Measurements from ENCODE around the gene SPSB1. TPM values are rescaled to one million over a fixed set of nuclear protein-coding genes. Genes with fewer than 3 reads are reported as not detected.

The SPSB1 gene
- polyA plus RNA-seq, 1 donor from 2014 or later: 1.4 TPM

DNA sequence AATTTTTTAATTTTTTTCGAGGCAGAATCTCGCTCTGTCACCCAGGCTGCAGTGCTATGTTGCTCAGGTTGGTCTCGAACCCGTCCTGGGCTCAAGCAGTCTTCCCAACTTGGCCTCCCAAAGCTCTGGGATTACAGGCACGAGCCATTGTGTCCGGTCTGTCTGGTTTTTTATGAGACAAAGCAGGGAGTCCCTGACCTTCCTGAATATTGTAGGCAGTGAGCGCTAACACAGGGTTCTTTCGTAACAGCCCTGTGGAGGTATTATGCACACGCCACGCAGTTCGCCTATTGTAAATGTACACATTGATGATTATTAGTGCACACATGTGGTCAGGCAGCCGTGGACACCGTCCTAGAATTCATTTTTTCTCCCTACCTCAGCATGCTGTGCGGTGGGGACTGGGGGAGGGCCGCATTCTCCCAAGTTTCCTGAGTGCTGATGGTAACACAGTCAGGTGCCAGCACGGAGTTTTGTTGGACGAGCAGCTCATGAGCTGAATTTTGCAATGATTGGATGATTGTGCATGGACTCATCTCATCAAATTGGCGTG, 19.6 kb downstream of the SPSB1 start (continued):
- TF ChIP-seq, protein P1, sequence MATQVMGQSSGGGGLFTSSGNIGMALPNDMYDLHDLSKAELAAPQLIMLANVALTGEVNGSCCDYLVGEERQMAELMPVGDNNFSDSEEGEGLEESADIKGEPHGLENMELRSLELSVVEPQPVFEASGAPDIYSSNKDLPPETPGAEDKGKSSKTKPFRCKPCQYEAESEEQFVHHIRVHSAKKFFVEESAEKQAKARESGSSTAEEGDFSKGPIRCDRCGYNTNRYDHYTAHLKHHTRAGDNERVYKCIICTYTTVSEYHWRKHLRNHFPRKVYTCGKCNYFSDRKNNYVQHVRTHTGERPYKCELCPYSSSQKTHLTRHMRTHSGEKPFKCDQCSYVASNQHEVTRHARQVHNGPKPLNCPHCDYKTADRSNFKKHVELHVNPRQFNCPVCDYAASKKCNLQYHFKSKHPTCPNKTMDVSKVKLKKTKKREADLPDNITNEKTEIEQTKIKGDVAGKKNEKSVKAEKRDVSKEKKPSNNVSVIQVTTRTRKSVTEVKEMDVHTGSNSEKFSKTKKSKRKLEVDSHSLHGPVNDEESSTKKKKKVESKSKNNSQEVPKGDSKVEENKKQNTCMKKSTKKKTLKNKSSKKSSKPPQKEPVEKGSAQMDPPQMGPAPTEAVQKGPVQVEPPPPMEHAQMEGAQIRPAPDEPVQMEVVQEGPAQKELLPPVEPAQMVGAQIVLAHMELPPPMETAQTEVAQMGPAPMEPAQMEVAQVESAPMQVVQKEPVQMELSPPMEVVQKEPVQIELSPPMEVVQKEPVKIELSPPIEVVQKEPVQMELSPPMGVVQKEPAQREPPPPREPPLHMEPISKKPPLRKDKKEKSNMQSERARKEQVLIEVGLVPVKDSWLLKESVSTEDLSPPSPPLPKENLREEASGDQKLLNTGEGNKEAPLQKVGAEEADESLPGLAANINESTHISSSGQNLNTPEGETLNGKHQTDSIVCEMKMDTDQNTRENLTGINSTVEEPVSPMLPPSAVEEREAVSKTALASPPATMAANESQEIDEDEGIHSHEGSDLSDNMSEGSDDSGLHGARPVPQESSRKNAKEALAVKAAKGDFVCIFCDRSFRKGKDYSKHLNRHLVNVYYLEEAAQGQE (IDR thresholded peaks at IDR 0.05; ENCODE audit: borderline replicate concordance): no peak

DNA sequence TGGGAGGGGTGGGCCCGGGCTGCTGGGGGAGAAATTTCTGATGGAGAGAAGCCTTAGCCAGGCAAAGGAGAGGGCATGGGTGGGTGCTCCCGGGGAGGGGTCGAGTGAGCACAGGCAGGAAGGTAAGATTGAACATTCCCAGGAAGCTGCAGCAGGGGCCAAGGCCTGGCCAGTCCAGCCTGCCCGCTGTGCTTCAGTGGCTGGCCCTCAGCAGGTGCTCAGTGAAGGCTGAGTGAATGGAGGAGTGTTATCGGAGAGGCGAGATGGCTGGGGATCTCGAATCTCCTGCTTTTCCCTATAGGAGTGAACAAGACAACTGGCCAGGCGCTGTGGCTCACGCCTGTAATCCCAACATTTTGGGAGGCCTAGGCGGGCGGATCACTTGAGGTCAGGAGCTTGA, 20.9 kb downstream of the SPSB1 start:
- Histone ChIP-seq H3K27me3 (ENCODE audit: insufficient read depth, low read depth, low read length) (no peaks in the 10 kb centered on the region), H4K20me1 (ENCODE audit: insufficient read depth) (no peaks in the 10 kb centered on the region), H3F3A (ENCODE audit: insufficient read depth, low read length, poor library complexity, severe bottlenecking) (no peaks in the 10 kb centered on the region), H3K9me2 (ENCODE audit: insufficient read depth, low read length) (no peaks in the 10 kb centered on the region), H3K9ac (ENCODE audit: low read length) (no peak overlapping the region), H3K4me3 (ENCODE audit: low read length) (no peak overlapping the region), H3K27ac (ENCODE audit: low read length) (no peak overlapping the region), H3K36me3 (ENCODE audit: insufficient read depth, low read length) (no peaks in the 10 kb centered on the region), H2AFZ (ENCODE audit: low read depth, low read length) (no peak overlapping the region), H3K4me2 (ENCODE audit: low read length) (no peak overlapping the region), H3K79me2 (replicated peaks; ENCODE audit: insufficient read depth, low read length) (no peaks in the 10 kb centered on the region), H3K9me3 (ENCODE audit: low read length) (no peaks in the 10 kb centered on the region)
- TF ChIP-seq EZH2 (IDR thresholded peaks at IDR 0.05; ENCODE audit: borderline replicate concordance, insufficient read depth, low read length, poor library complexity, severe bottlenecking) (no peak), RAD21 (conservative IDR thresholded peaks at IDR 0.05) (no peak), EP300 (conservative IDR thresholded peaks at IDR 0.05; ENCODE audit: poor library complexity, severe bottlenecking) (no peak), POLR2AphosphoS5 (IDR thresholded peaks at IDR 0.05) (no peak)
- TF ChIP-seq, protein P1 (IDR thresholded peaks at IDR 0.05; ENCODE audit: borderline replicate concordance): no peak

DNA sequence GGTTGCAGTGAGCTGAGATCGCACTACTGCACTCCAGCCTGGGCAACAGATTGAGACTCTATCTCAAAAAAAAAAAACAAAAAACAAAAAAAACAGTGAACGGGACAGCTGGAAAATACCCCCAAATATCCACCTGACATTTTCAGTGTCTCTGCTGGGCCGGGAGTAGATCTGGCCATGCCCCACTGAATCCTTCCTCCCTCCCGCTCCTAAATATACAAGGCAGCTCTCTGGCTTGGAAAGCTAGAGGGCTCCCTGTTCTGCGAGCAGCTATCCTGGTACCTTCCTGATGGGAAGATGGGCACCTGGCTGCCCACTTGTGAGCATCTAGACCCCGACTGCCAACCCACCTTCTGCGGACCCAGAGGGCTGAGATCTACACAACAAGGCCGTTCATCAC, 21.4 kb downstream of the SPSB1 start:
- H3K9me2 ChIP-seq (ENCODE audit: insufficient read depth, low read length): no peaks in the 10 kb centered on the region
- H3F3A ChIP-seq (ENCODE audit: insufficient read depth, low read length, poor library complexity, severe bottlenecking): no peaks in the 10 kb centered on the region
- no peak for TF ChIP-seq RAD21 (conservative IDR thresholded peaks at IDR 0.05)
- TF ChIP-seq POLR2AphosphoS5 (IDR thresholded peaks at IDR 0.05): no peak
- TF ChIP-seq, protein P2, sequence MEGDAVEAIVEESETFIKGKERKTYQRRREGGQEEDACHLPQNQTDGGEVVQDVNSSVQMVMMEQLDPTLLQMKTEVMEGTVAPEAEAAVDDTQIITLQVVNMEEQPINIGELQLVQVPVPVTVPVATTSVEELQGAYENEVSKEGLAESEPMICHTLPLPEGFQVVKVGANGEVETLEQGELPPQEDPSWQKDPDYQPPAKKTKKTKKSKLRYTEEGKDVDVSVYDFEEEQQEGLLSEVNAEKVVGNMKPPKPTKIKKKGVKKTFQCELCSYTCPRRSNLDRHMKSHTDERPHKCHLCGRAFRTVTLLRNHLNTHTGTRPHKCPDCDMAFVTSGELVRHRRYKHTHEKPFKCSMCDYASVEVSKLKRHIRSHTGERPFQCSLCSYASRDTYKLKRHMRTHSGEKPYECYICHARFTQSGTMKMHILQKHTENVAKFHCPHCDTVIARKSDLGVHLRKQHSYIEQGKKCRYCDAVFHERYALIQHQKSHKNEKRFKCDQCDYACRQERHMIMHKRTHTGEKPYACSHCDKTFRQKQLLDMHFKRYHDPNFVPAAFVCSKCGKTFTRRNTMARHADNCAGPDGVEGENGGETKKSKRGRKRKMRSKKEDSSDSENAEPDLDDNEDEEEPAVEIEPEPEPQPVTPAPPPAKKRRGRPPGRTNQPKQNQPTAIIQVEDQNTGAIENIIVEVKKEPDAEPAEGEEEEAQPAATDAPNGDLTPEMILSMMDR (IDR thresholded peaks at IDR 0.05; ENCODE audit: poor library complexity, severe bottlenecking): no peak
- TF ChIP-seq TAF1 (IDR thresholded peaks at IDR 0.05; ENCODE audit: low read depth): no peak
- TF ChIP-seq EZH2 (IDR thresholded peaks at IDR 0.05; ENCODE audit: borderline replicate concordance, insufficient read depth, low read length, poor library complexity, severe bottlenecking): no peak
- no peak for TF ChIP-seq MXI1 (conservative IDR thresholded peaks at IDR 0.05; ENCODE audit: poor library complexity, severe bottlenecking)
- TF ChIP-seq, protein P1 (IDR thresholded peaks at IDR 0.05; ENCODE audit: borderline replicate concordance): no peak
- no peak for TF ChIP-seq SMC3 (conservative IDR thresholded peaks at IDR 0.05; ENCODE audit: poor library complexity)
- TF ChIP-seq EP300 (conservative IDR thresholded peaks at IDR 0.05; ENCODE audit: poor library complexity, severe bottlenecking): no peak
- H3K79me2 ChIP-seq (replicated peaks; ENCODE audit: insufficient read depth, low read length): no peaks in the 10 kb centered on the region
- no peaks in the 10 kb centered on the region for H3K27me3 ChIP-seq (ENCODE audit: insufficient read depth, low read depth, low read length)
- H3K4me2 ChIP-seq (ENCODE audit: low read length): no peak overlapping the region
- H4K20me1 ChIP-seq (ENCODE audit: insufficient read depth): no peaks in the 10 kb centered on the region
- no peaks in the 10 kb centered on the region for H3K36me3 ChIP-seq (ENCODE audit: insufficient read depth, low read length)
- H3K9ac ChIP-seq (ENCODE audit: low read length): no peak overlapping the region
- no peak overlapping the region for H2AFZ ChIP-seq (ENCODE audit: low read depth, low read length)
- H3K4me3 ChIP-seq (ENCODE audit: low read length): no peak overlapping the region
- no peaks in the 10 kb centered on the region for H3K9me3 ChIP-seq (ENCODE audit: low read length)
- no peak overlapping the region for H3K27ac ChIP-seq (ENCODE audit: low read length)

Data from neural cell (in vitro differentiated cells).